ENCODE measurements around the gene CDC42EP5.

The CDC42EP5 gene

GRCh38 chr19:54462047-54462654, 10.9 kb downstream of the CDC42EP5 start:
- DNase-seq, result no peak

GRCh38 chr19:54461613-54462012, 11.5 kb downstream of the CDC42EP5 start:
- no peak for DNase-seq

GRCh38 chr19:54461210-54461609, 11.9 kb downstream of the CDC42EP5 start:
- no peak for DNase-seq

GRCh38 chr19:54460230-54461005, 12.7 kb downstream of the CDC42EP5 start:
- no peak for DNase-seq

GRCh38 chr19:54459282-54460229, 13.5 kb downstream of the CDC42EP5 start:
- DNase-seq, result peak in 1 of 14 donors; percentile 22

- DNase-seq, result no peak
Observed at GRCh38 chr19:54458648-54459281, 14.3 kb downstream of the CDC42EP5 start.

- DNase-seq, result no peak
Observed at GRCh38 chr19:54457773-54458647, 15.1 kb downstream of the CDC42EP5 start.

GRCh38 chr19:54456423-54457373, 16.4 kb downstream of the CDC42EP5 start:
- DNase-seq, result no peak

- DNase-seq, result no peak
Observed at GRCh38 chr19:54455786-54456422, 17.2 kb downstream of the CDC42EP5 start.

- no peak for DNase-seq
Observed at GRCh38 chr19:54454781-54455675, 18.1 kb downstream of the CDC42EP5 start.

GRCh38 chr19:54453921-54454780, 18.9 kb downstream of the CDC42EP5 start:
- DNase-seq, result no peak

GRCh38 chr19:54452626-54453025, 20.5 kb downstream of the CDC42EP5 start:
- DNase-seq, result no peak

- no peak for DNase-seq
Observed at GRCh38 chr19:54451997-54452396, 21.1 kb downstream of the CDC42EP5 start.

GRCh38 chr19:54451331-54451871, 21.7 kb downstream of the CDC42EP5 start:
- no peak for DNase-seq

- no peak for DNase-seq
Observed at GRCh38 chr19:54449701-54450069, 23.4 kb downstream of the CDC42EP5 start.

- peak; percentile 76 to 98 (median 96) for DNase-seq
Observed at GRCh38 chr19:54448774-54449700, 24.1 kb downstream of the CDC42EP5 start, which contains the start of gene LENG8. Gene LENG8, plus strand, starts transcription at chr19:54449199. Its CDS starts 2,146 bp downstream, at chr19:54451345.

Data from C1 segment of cervical spinal cord (tissue), 14 donors.